Fibroblast of villous mesenchyme (primary cell): ENCODE data around the gene DCDC2. TPM values are rescaled to one million over a fixed set of nuclear protein-coding genes. Genes with fewer than 3 reads are reported as not detected.

Experiments used
- small RNA-seq: library from RNA; depleted of rRNA; stranded (forward); fragments of <200 nt; gene quantifications from one replicate; pipeline ENCODE3, GENCODE V24; 2012
- total RNA-seq: library from RNA; depleted of rRNA; stranded (reverse); fragments of >200 nt; gene quantifications from 2 replicates; pipeline ENCODE4 v1.2.3, GENCODE V29; 2012

Gene DCDC2
- total RNA-seq, 1 donor = 0.43 TPM

Small RNA genes lying within 50 kb of the gene (small RNA-seq; reads per million reads assigned to genes)
- gene RF00218 (not detected), gene RNU6-391P (not detected)

Other genes with a start within 250 kb of the DCDC2 start
- not detected in 2 replicates for gene NRSN1, start 231.8 kb downstream of the DCDC2 start, total RNA-seq
- 25.1 and 38.4 TPM in 2 replicates for gene MRS2, start 44.9 kb upstream of the DCDC2 start, total RNA-seq
- under 0.01 and 0.43 TPM in 2 replicates for gene GPLD1, start 131.5 kb upstream of the DCDC2 start, total RNA-seq
- gene ALDH5A1, start 136.9 kb upstream of the DCDC2 start, total RNA-seq = 0.64 and 2.6 TPM in 2 replicates